GM13977 (cell line): ENCODE measurements around the gene CLP1.

Source experiments
- DNase-seq: peaks from one replicate; pipeline ENCODE4 v3.0.0; 2012; ENCODE audit warnings: low spot score
- CTCF ChIP-seq: IDR thresholded peaks from 2 replicates; pipeline ENCODE4 v1.5.1; 2012; ENCODE audit warnings: mild to moderate bottlenecking, control low read depth; ENCODE audit not compliant: insufficient read depth; ENCODE audit errors: extremely low read depth, missing control alignments
- in situ Hi-C: fragments of 300-500 bp; cut with MboI; formaldehyde crosslinking; loops from one replicate; pipeline ENCODE4 v1.12.0; 2022; ENCODE audit warnings: low sequenced_read_pairs, low pct_unique_long_range_greater_than_20kb, mixed read lengths, inconsistent platforms; ENCODE audit not compliant: unreplicated experiment

Gene CLP1

DNA sequence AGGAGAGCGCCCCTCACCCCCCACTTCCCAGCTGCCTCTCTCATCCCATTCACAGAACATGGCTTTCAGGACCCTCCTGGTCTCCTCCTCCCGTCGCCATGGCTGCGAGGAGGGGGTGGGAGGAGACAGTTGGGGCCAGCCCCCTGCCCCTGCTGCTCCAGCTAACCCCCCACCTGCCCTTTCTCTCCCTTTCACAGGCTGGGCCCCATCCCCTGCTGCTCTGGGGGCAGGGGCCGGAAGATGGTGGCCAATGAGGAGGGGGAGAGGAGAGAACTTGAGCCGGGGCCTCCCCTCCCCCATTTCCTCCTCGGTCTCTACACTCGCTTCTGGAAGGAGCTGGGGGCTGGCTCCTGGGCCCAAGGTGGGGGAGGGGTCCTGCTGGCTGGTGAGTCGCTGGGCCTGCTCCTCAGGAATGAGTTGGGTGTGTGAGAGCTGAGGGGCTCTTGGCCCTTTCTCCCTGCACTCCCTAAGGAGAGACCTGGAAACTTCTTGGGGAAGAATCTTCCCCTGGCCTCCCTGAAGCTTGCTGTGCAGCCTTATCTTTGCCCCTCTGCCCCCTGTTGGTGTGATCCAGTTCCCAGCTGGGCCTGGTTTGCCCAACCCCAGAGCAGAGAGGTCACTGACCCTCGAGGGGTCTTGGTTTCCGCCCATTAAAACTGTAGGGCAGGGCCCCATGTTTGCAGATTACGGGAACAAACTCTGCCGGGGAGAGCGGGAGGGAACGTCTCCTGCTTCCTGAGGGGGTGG is 18.1 kb upstream of the CLP1 start:
- in situ Hi-C loops = loop anchor here (25.0 kb wide), 1 partner anchor 277 kb away; no protein-coding TSS in a partner anchor
- TF ChIP-seq CTCF = no peak
- peak; percentile 46 for DNase-seq

GRCh38 chr11:57640068-57640800 is 17.3 kb upstream of the CLP1 start:
- no peak for DNase-seq
- in situ Hi-C loops = loop anchor here (25.0 kb wide), 1 partner anchor 278 kb away; no protein-coding TSS in a partner anchor
- no peak for TF ChIP-seq CTCF

DNA sequence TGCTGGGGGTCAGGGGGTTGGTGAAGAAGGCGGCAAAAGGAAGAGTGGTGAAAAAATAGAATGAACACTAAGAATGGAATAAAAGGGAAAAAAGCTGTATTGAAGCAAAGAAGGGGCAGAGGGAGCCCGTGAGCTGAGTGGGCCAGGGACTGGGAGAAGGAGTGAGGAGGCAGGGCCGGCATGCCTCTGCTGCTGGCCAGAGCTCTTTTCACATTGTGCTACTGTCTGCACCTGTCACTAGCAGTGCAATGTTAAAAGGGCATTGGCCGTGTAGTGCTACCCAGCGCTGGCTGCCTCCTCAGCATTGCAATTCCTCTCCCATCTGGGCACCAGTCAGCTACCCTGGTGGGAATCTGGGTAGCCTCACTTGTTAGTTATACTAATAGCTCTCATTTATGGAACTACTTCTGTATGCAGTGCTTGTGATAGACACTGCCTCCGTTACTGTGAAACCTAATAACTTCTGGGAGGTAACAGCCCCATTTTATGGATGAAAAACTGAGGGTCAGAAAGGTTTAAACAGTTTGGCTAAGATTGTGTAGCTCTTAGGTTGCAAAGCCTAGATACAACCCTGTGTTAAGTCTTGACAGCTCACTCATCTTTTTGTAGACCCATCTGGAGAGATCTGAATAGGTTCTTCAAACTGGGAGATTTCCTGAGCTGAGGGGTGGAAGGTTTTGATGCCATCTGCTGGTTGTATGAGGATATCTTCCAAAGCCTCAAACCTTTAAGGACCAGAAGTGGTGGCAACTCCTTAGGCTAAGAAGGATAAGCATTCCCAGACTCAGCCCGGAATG is 16.4 kb upstream of the CLP1 start:
- DNase-seq = peak; percentile 80
- in situ Hi-C loops = loop anchor here (25.0 kb wide), 1 partner anchor 279 kb away; no protein-coding TSS in a partner anchor
- TF ChIP-seq CTCF = peak; percentile 49

- no peak for TF ChIP-seq CTCF
- no peak for DNase-seq
- in situ Hi-C loops = loop anchor here (25.0 kb wide), 1 partner anchor 282 kb away; no protein-coding TSS in a partner anchor
These were observed 13.8 kb upstream of the CLP1 start for GRCh38 chr11:57643802-57644201.

- peak; percentile 84 for DNase-seq
- in situ Hi-C loops = loop anchor here (25.0 kb wide), 1 partner anchor 283 kb away; no protein-coding TSS in a partner anchor
- TF ChIP-seq CTCF = peak; percentile 83
These were observed 12.5 kb upstream of the CLP1 start for GRCh38 chr11:57644748-57645688.

DNA sequence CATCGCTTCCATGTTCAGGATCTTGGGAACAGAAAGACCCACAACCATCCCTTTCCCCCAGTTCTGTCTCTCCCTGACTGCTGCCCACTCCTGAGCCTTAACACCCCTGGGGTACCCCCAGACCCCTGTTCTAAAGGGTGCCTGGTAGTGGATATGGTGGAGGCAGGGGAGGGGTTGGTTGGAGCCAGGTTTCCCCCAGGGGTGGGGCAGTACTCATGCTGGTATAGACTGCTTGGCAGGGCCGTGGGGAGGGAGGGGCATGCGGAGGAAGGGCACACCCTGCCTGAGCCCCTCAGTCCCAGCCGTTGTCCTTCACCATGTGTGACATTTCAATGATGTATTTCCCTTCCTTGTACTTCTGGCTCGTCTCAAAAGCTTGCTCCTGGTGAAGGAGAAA is 11.9 kb upstream of the CLP1 start:
- TF ChIP-seq CTCF = no peak
- in situ Hi-C loops = loop anchor here (25.0 kb wide), 1 partner anchor 283 kb away; no protein-coding TSS in a partner anchor
- no peak for DNase-seq
